ENCODE results near the gene MPEG1.

MPEG1 gene

GRCh38 chr11:59196777-59197176 is 15.9 kb downstream of the MPEG1 start:
- no peak for TF ChIP-seq CTCF (IDR thresholded peaks at IDR 0.05; ENCODE audit: low read depth, low read length)
- no peak for DNase-seq (ENCODE audit: low read depth, low spot score)
- in situ Hi-C loops (cut with HindIII; ENCODE audit: low sequenced_read_pairs): no loop called here
- no peak overlapping the region for H3K4me3 ChIP-seq (ENCODE audit: low read depth, low read length)

GRCh38 chr11:59195586-59195985 is 17.1 kb downstream of the MPEG1 start:
- in situ Hi-C loops (cut with HindIII; ENCODE audit: low sequenced_read_pairs): no loop called here
- DNase-seq (ENCODE audit: low read depth, low spot score): no peak

GRCh38 chr11:59193587-59194130 is 19.1 kb downstream of the MPEG1 start:
- TF ChIP-seq CTCF (IDR thresholded peaks at IDR 0.05; ENCODE audit: low read depth, low read length): no peak
- DNase-seq (ENCODE audit: low read depth, low spot score): no peak
- in situ Hi-C loops (cut with HindIII; ENCODE audit: low sequenced_read_pairs): no loop called here
- no peak overlapping the region for H3K4me3 ChIP-seq (ENCODE audit: low read depth, low read length)

More at GRCh38 chr11:59195586-59195985, 17.1 kb downstream of the MPEG1 start:
- no peak overlapping the region for H3K4me3 ChIP-seq (ENCODE audit: low read depth, low read length)
- no peak for TF ChIP-seq CTCF (IDR thresholded peaks at IDR 0.05; ENCODE audit: low read depth, low read length)

GRCh38 chr11:59192446-59193020 is 20.2 kb downstream of the MPEG1 start:
- no peak overlapping the region for H3K4me3 ChIP-seq (ENCODE audit: low read depth, low read length)
- in situ Hi-C loops (cut with HindIII; ENCODE audit: low sequenced_read_pairs): no loop called here
- no peak for DNase-seq (ENCODE audit: low read depth, low spot score)
- TF ChIP-seq CTCF (IDR thresholded peaks at IDR 0.05; ENCODE audit: low read depth, low read length): no peak

- DNase-seq (ENCODE audit: low read depth, low spot score): no peak
- in situ Hi-C loops (cut with HindIII; ENCODE audit: low sequenced_read_pairs): no loop called here
- TF ChIP-seq CTCF (IDR thresholded peaks at IDR 0.05; ENCODE audit: low read depth, low read length): no peak
- H3K4me3 ChIP-seq (ENCODE audit: low read depth, low read length): no peak overlapping the region
Observed at GRCh38 chr11:59191890-59192289, 20.8 kb downstream of the MPEG1 start.

GRCh38 chr11:59191095-59191494 is 21.6 kb downstream of the MPEG1 start:
- in situ Hi-C loops (cut with HindIII; ENCODE audit: low sequenced_read_pairs): no loop called here
- no peak overlapping the region for H3K4me3 ChIP-seq (ENCODE audit: low read depth, low read length)
- no peak for TF ChIP-seq CTCF (IDR thresholded peaks at IDR 0.05; ENCODE audit: low read depth, low read length)
- DNase-seq (ENCODE audit: low read depth, low spot score): no peak

Measured in astrocyte of the spinal cord (primary cell).